ENCODE measurements around the gene SCUBE1.

SCUBE1 gene

GRCh38 chr22:43235445-43236409 is 107.4 kb downstream of the SCUBE1 start:
- no peak for DNase-seq

- DNase-seq, result no peak
Measured at GRCh38 chr22:43234264-43234988, 108.7 kb downstream of the SCUBE1 start.

- no peak for DNase-seq
Measured at GRCh38 chr22:43233529-43233928, 109.6 kb downstream of the SCUBE1 start.

- DNase-seq, result no peak
Measured at GRCh38 chr22:43232445-43232844, 110.7 kb downstream of the SCUBE1 start.

GRCh38 chr22:43231724-43232034 is 111.5 kb downstream of the SCUBE1 start:
- DNase-seq, result peak in 2 of 3 experiments; percentile 29 to 54

- DNase-seq, result peak; percentile 55 to 83 (median 69)
Measured at GRCh38 chr22:43230971-43231723, 112.0 kb downstream of the SCUBE1 start.

- DNase-seq, result no peak
Measured at GRCh38 chr22:43230571-43230970, 112.6 kb downstream of the SCUBE1 start.

GRCh38 chr22:43228863-43229262 is 114.3 kb downstream of the SCUBE1 start:
- no peak for DNase-seq

- DNase-seq, result peak in 1 of 3 experiments; percentile 18
Measured at GRCh38 chr22:43228330-43228729, 114.8 kb downstream of the SCUBE1 start.

- DNase-seq, result peak in 1 of 3 experiments; percentile 8
Measured at GRCh38 chr22:43227239-43227630, 115.9 kb downstream of the SCUBE1 start.

GRCh38 chr22:43226377-43227238 is 116.6 kb downstream of the SCUBE1 start:
- DNase-seq, result peak in 1 of 3 experiments; percentile 39

GRCh38 chr22:43225609-43226008 is 117.6 kb downstream of the SCUBE1 start:
- no peak for DNase-seq

- no peak for DNase-seq
Measured at GRCh38 chr22:43222987-43223386, 120.2 kb downstream of the SCUBE1 start.

GRCh38 chr22:43222262-43222661 is 120.9 kb downstream of the SCUBE1 start:
- no peak for DNase-seq

GRCh38 chr22:43220625-43221380 is 122.4 kb downstream of the SCUBE1 start:
- no peak for DNase-seq

- DNase-seq, result no peak
Measured at GRCh38 chr22:43218786-43219185, 124.4 kb downstream of the SCUBE1 start.

GRCh38 chr22:43217285-43218030 is 125.7 kb downstream of the SCUBE1 start:
- no peak for DNase-seq

- peak in 1 of 3 experiments; percentile 15 for DNase-seq
Measured at GRCh38 chr22:43216738-43217137, 126.4 kb downstream of the SCUBE1 start.

GRCh38 chr22:43213962-43214361 is 129.2 kb downstream of the SCUBE1 start:
- no peak for DNase-seq

- peak in 1 of 3 experiments; percentile 0 for DNase-seq
Measured at GRCh38 chr22:43213051-43213450, 130.1 kb downstream of the SCUBE1 start.
